GM10248 (cell line): ENCODE measurements around the gene PEX10.

Source experiments
- CTCF ChIA-PET: fragments of 300-600 bp; sonication (Branson Sonifier 250); formaldehyde crosslinking; extraction: SDS; loops from one replicate; lab custom pipeline; 2021; ENCODE audit warnings: antibody characterized with exemption; lab: Yijun Ruan, JAX
- POLR2A ChIA-PET: fragments of 350-650 bp; sonication (Branson Sonifier 250); formaldehyde crosslinking; extraction: SDS; loops from one replicate; lab custom pipeline; 2020; ENCODE audit warnings: antibody characterized with exemption; lab: Yijun Ruan, JAX
- DNase-seq: peaks from one replicate; pipeline ENCODE4 v3.0.0; 2012; ENCODE audit errors: extremely low spot score
- CTCF ChIP-seq: IDR thresholded peaks from 2 replicates; pipeline ENCODE4 v1.5.1; 2012; ENCODE audit warnings: mild to moderate bottlenecking, low read depth; ENCODE audit errors: extremely low read depth, missing control alignments, control extremely low read depth

The PEX10 gene

GRCh38 chr1:2391041-2391930 is 21.1 kb downstream of the PEX10 start, which contains the start of the genes MORN1 and RER1:
MORN1 (minus strand) TSS chr1:2391554; CDS start chr1:2391533, 21 bp downstream.
RER1 (plus strand) TSS chr1:2391841; CDS start chr1:2395791, 3,950 bp downstream.
- POLR2A ChIA-PET: interaction anchor here (0.6 to 1.0 kb wide), 4 partner anchors 16 to 995 kb away, joined by 3 to 9 read pairs (median 4); partner anchors contain the start of gene PEX10
- no peak for TF ChIP-seq CTCF
- CTCF ChIA-PET: interaction anchor here (0.8 to 1.9 kb wide), 12 partner anchors 8 to 217 kb away, joined by 3 to 15 read pairs (median 4); partner anchors contain the start of gene FAAP20
- DNase-seq: peak; percentile 99

GRCh38 chr1:2389644-2390043 is 22.7 kb downstream of the PEX10 start:
- ChIA-PET CTCF (interaction anchor here (1.3 to 1.6 kb wide), 3 partner anchors 9 to 215 kb away, joined by 3 to 6 read pairs (median 5); partner anchors contain the start of gene FAAP20), POLR2A (interaction anchor here (0.6 kb wide), 1 partner anchor 157 kb away, joined by 10 read pairs; no protein-coding TSS in a partner anchor)
- no peak for TF ChIP-seq CTCF
- no peak for DNase-seq

- no peak for DNase-seq
- TF ChIP-seq CTCF: no peak
- CTCF ChIA-PET: interaction anchor here (0.7 to 2.9 kb wide), 3 partner anchors 13 to 198 kb away, joined by 3 to 19 read pairs (median 5); partner anchors contain the start of gene FAAP20
- POLR2A ChIA-PET: interaction anchor here (0.5 to 0.9 kb wide), 3 partner anchors 158 to 1110 kb away, joined by 3 read pairs; no protein-coding TSS in a partner anchor
Observed at GRCh38 chr1:2388004-2388913, 24.1 kb downstream of the PEX10 start.

GRCh38 chr1:2386636-2387611 is 25.4 kb downstream of the PEX10 start:
- ChIA-PET POLR2A (interaction anchor here (0.8 kb wide), 1 partner anchor 159 kb away, joined by 3 read pairs; no protein-coding TSS in a partner anchor), CTCF (interaction anchor here (0.7 to 2.9 kb wide), 2 partner anchors 11 to 191 kb away, joined by 3 to 19 read pairs; partner anchors contain the start of gene FAAP20)
- no peak for TF ChIP-seq CTCF
- no peak for DNase-seq

GRCh38 chr1:2385606-2386280 is 26.6 kb downstream of the PEX10 start:
- no peak for TF ChIP-seq CTCF
- ChIA-PET POLR2A (no interaction called here), CTCF (interaction anchor here (2.9 to 9.5 kb wide), 2 partner anchors 187 to 190 kb away, joined by 19 to 182 read pairs; partner anchors contain the start of gene FAAP20)
- DNase-seq: no peak
